IMR-90 (cell line): Measurements from ENCODE around the gene BDH1. TPM values are rescaled to one million over a fixed set of nuclear protein-coding genes. Genes with fewer than 3 reads are reported as not detected.

Experiments
- ATAC-seq: fragments of 200-7000 bp; cut with Tn5 transposase; 2 replicates; pipeline ENCODE4 v1.9.1; 2020; ENCODE audit warnings: low read depth, mild to moderate bottlenecking, moderate library complexity
- Bru-seq: library from RNA; stranded (reverse); fragments of 400-500 nt; gene quantifications from one replicate; lab custom pipeline; 2021; lab: Mats Ljungman, UMichigan
- BruChase-seq, 2 experiments: library from RNA; stranded (reverse); fragments of 400-500 nt; gene quantifications; one replicate each; lab custom pipeline; 2021; lab: Mats Ljungman, UMichigan
- BruUV-seq: library from RNA; stranded (reverse); fragments of 400-500 nt; replicated peaks from 2 replicates; lab custom pipeline; 2021; lab: Mats Ljungman, UMichigan
- CTCF ChIA-PET: fragments of 300-600 bp; formaldehyde crosslinking; extraction: SDS; loops from one replicate; lab custom pipeline; 2021; ENCODE audit warnings: antibody characterized with exemption; lab: Yijun Ruan, JAX
- POLR2A ChIA-PET: fragments of 300-600 bp; sonication (Branson Sonifier 250); formaldehyde crosslinking; loops from one replicate; lab custom pipeline; 2022; ENCODE audit warnings: antibody characterized with exemption; ENCODE audit not compliant: unreplicated experiment; lab: Charles Lee
- DNase-seq: peaks from one replicate; pipeline ENCODE4 v3.0.0; 2013
- H2AFZ ChIP-seq: replicated peaks from 2 replicates; pipeline ENCODE3; 2013; ENCODE audit warnings: low read length, mild to moderate bottlenecking; ENCODE audit not compliant: poor library complexity
- H2AK5ac ChIP-seq: 2 replicates; pipeline ENCODE4 v1.6.1; 2013; ENCODE audit warnings: low read depth, low read length, inconsistent platforms
- H2AK9ac ChIP-seq: replicated peaks from 2 replicates; pipeline ENCODE3; 2013; ENCODE audit warnings: mild to moderate bottlenecking, low read depth, low read length, moderate library complexity; ENCODE audit not compliant: poor library complexity
- H2BK120ac ChIP-seq: 2 replicates; pipeline ENCODE4 v1.6.1; 2013; ENCODE audit warnings: low read depth, low read length, inconsistent platforms
- H2BK15ac ChIP-seq: 3 replicates; pipeline ENCODE4 v1.6.1; 2013; ENCODE audit warnings: low read depth, low read length, inconsistent platforms
- H2BK20ac ChIP-seq: 2 replicates; pipeline ENCODE4 v1.6.1; 2013; ENCODE audit warnings: low read depth, mild to moderate bottlenecking, inconsistent platforms, low read length, moderate library complexity
- H2BK5ac ChIP-seq: 2 replicates; pipeline ENCODE4 v1.6.1; 2013; ENCODE audit warnings: mild to moderate bottlenecking, low read depth, low read length, inconsistent platforms; ENCODE audit not compliant: poor library complexity, severe bottlenecking
- H3K14ac ChIP-seq: replicated peaks from 2 replicates; pipeline ENCODE4 v1.6.1; 2013; ENCODE audit warnings: low read depth, low read length, inconsistent platforms
- H3K18ac ChIP-seq: 2 replicates; pipeline ENCODE4 v1.6.1; 2013; ENCODE audit warnings: low read depth, low read length, control low read depth
- H3K23ac ChIP-seq: 2 replicates; pipeline ENCODE4 v1.6.1; 2013; ENCODE audit warnings: low read depth, low read length, inconsistent platforms
- H3K27ac ChIP-seq: 2 replicates; pipeline ENCODE4 v1.5.1; 2013; ENCODE audit warnings: mild to moderate bottlenecking, control low read depth, low read length; ENCODE audit not compliant: insufficient read depth
- H3K27me3 ChIP-seq: 2 replicates; pipeline ENCODE4 v1.6.1; 2013; ENCODE audit warnings: low read length; ENCODE audit not compliant: control insufficient read depth, insufficient read depth
- H3K36me3 ChIP-seq: 2 replicates; pipeline ENCODE4 v1.6.1; 2013; ENCODE audit warnings: low read length, mixed read lengths; ENCODE audit not compliant: control insufficient read depth, insufficient read depth
- H3K4ac ChIP-seq: 2 replicates; pipeline ENCODE4 v1.6.1; 2013; ENCODE audit warnings: low read depth, low read length, inconsistent platforms
- H3K4me1 ChIP-seq: 2 replicates; pipeline ENCODE4 v1.6.1; 2013; ENCODE audit warnings: low read length, mixed read lengths; ENCODE audit not compliant: control insufficient read depth, insufficient read depth
- H3K4me2 ChIP-seq: 2 replicates; pipeline ENCODE4 v1.6.1; 2013; ENCODE audit warnings: low read depth, mild to moderate bottlenecking, control low read depth, low read length, moderate library complexity
- H3K4me3 ChIP-seq: 2 replicates; pipeline ENCODE4 v1.5.1; 2013; ENCODE audit warnings: low read depth, mild to moderate bottlenecking, control low read depth, low read length, moderate library complexity; ENCODE audit not compliant: insufficient read depth
- H3K56ac ChIP-seq: 2 replicates; pipeline ENCODE4 v1.6.1; 2013; ENCODE audit warnings: low read length, inconsistent platforms; ENCODE audit not compliant: insufficient read depth; ENCODE audit errors: extremely low read depth
- H3K79me1 ChIP-seq, 2 experiments: 2 replicates each; pipeline ENCODE4 v1.6.1; 2013; ENCODE audit warnings: low read length in 2 of 2, inconsistent platforms in 1 of 2, low read depth in 1 of 2
- H3K9ac ChIP-seq: 2 replicates; pipeline ENCODE4 v1.6.1; 2013; ENCODE audit warnings: low read depth, low read length, control low read depth
- H3K9me1 ChIP-seq: 2 replicates; pipeline ENCODE4 v1.6.1; 2013; ENCODE audit warnings: low read length, inconsistent platforms; ENCODE audit not compliant: insufficient read depth
- H3K9me3 ChIP-seq: 2 replicates; pipeline ENCODE4 v1.6.1; 2013; ENCODE audit warnings: low read length; ENCODE audit not compliant: control insufficient read depth, insufficient read depth
- H4K20me1 ChIP-seq: 2 replicates; pipeline ENCODE4 v1.6.1; 2013; ENCODE audit warnings: low read length, inconsistent platforms; ENCODE audit not compliant: insufficient read depth
- H4K5ac ChIP-seq: 2 replicates; pipeline ENCODE4 v1.6.1; 2013; ENCODE audit warnings: mild to moderate bottlenecking, low read depth, low read length, control low read depth
- H4K8ac ChIP-seq, 2 experiments: 2 replicates each; pipeline ENCODE4 v1.6.1; 2013; ENCODE audit warnings: low read depth in 2 of 2, low read length in 2 of 2, control low read depth in 1 of 2, inconsistent platforms in 1 of 2
- H4K91ac ChIP-seq: 2 replicates; pipeline ENCODE4 v1.6.1; 2013; ENCODE audit warnings: low read depth, low read length, inconsistent platforms; ENCODE audit not compliant: insufficient read depth
- BHLHE40 ChIP-seq: fragments of 150-350 bp; IDR thresholded peaks from 2 replicates; pipeline ENCODE4 v1.6.1; 2016; ENCODE audit warnings: mild to moderate bottlenecking, low read depth, low read length
- CEBPB ChIP-seq: IDR thresholded peaks from 2 replicates; pipeline ENCODE4 v1.6.1; 2012; ENCODE audit warnings: low read depth, low read length, improper control_type of control experiment
- CHD1 ChIP-seq: IDR thresholded peaks from 2 replicates; pipeline ENCODE4 v1.6.1; 2012; ENCODE audit warnings: low read depth, low read length, improper control_type of control experiment
- CTCF ChIP-seq: conservative IDR thresholded peaks from 2 replicates; pipeline ENCODE4 v1.5.1; 2012; ENCODE audit warnings: mild to moderate bottlenecking, low read depth, low read length, improper control_type of control experiment
- ELK1 ChIP-seq: fragments of 150-350 bp; IDR thresholded peaks from 2 replicates; pipeline ENCODE4 v1.6.1; 2016; ENCODE audit warnings: low read depth, mild to moderate bottlenecking, low read length, moderate library complexity, borderline replicate concordance
- MAZ ChIP-seq: IDR thresholded peaks from 2 replicates; pipeline ENCODE4 v1.6.1; 2012; ENCODE audit warnings: low read depth, mild to moderate bottlenecking, low read length, improper control_type of control experiment, moderate library complexity, borderline replicate concordance
- POLR2A ChIP-seq: IDR thresholded peaks from 2 replicates; pipeline ENCODE4 v1.6.1; 2012; ENCODE audit warnings: mild to moderate bottlenecking, low read depth, low read length
- RCOR1 ChIP-seq: IDR thresholded peaks from 2 replicates; pipeline ENCODE4 v1.6.1; 2012; ENCODE audit warnings: mild to moderate bottlenecking, low read length, improper control_type of control experiment; ENCODE audit not compliant: insufficient replicate concordance
- SMC3 ChIP-seq: fragments of 150-350 bp; IDR thresholded peaks from 2 replicates; pipeline ENCODE4 v1.6.1; 2016; ENCODE audit warnings: low read depth, mild to moderate bottlenecking, antibody characterized with exemption, low read length, moderate library complexity
- WGBS, 2 experiments: methylation state at CpG; one replicate each; pipeline versions ENCODE4 v1.1.5 to v1.1.7; 2013; ENCODE audit warnings: missing lambda C conversion rate in 2 of 2; ENCODE audit not compliant: insufficient read length in 1 of 2; ENCODE audit errors: extremely low coverage in 2 of 2; 5-methylcytosine and 5-hydroxymethylcytosine counted together
- dilution Hi-C: fragments of 300-500 bp; cut with HindIII; formaldehyde crosslinking; loops from one replicate; pipeline ENCODE4 v1.14.3; 2018; ENCODE audit warnings: low sequenced_read_pairs; ENCODE audit not compliant: unreplicated experiment
- in situ Hi-C: fragments of 300-500 bp; cut with MboI; formaldehyde crosslinking; loops from 3 replicates; pipeline ENCODE4 v1.14.3; 2019; ENCODE audit warnings: low sequenced_read_pairs, inconsistent platforms, mixed read lengths
- intact Hi-C: fragments of 100-400 bp; cut with micrococcal nuclease; formaldehyde crosslinking; loops from 2 replicates; pipeline ENCODE4 v1.10.0; 2022
- long read RNA-seq: library from polyadenylated mRNA; unstranded; transcript quantifications from one replicate; pipeline ENCODE4 v2.0.0, GENCODE V29; 2021; ENCODE audit not compliant: unreplicated experiment
- polyA plus RNA-seq, 3 experiments: library from polyadenylated mRNA; depleted of rRNA; stranded (reverse); fragments of >200 nt; gene quantifications; 2 replicates each; pipeline ENCODE4 v1.2.3, GENCODE V29; 2012; ENCODE audit warnings: low replicate concordance in 1 of 3
- total RNA-seq: library from RNA; depleted of rRNA; stranded (reverse); fragments of >200 nt; gene quantifications from 2 replicates; pipeline ENCODE4 v1.2.3, GENCODE V29; 2012; rRNA removed

BDH1 gene, protein sequence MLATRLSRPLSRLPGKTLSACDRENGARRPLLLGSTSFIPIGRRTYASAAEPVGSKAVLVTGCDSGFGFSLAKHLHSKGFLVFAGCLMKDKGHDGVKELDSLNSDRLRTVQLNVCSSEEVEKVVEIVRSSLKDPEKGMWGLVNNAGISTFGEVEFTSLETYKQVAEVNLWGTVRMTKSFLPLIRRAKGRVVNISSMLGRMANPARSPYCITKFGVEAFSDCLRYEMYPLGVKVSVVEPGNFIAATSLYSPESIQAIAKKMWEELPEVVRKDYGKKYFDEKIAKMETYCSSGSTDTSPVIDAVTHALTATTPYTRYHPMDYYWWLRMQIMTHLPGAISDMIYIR
- total RNA-seq: 2.7 and 3.1 TPM in 2 replicates
- polyA plus RNA-seq (2012; rRNA removed): 4.0 and 4.4 TPM in 2 replicates
- 0.74 and 2.6 TPM in 2 replicates for polyA plus RNA-seq (2012; cell fraction: cytosol; rRNA removed)
- polyA plus RNA-seq (2012; cell fraction: nucleus; rRNA removed; ENCODE audit: low replicate concordance): 9.9 and 10.1 TPM in 2 replicates
- percentile 38 among the genes with signal in this experiment for Bru-seq, nascent RNA
- percentile 41 among the genes with signal in this experiment for BruChase-seq, experiment 1, labeled RNA remaining after a 6-hour chase
- percentile 34 among the genes with signal in this experiment for BruChase-seq, experiment 2, labeled RNA remaining after a 2-hour chase
- long read RNA-seq, partial matches to known transcripts: 0 of 4 reads
- long read RNA-seq, other reads (novel, unspliced or antisense): 1 of 4 reads

DNA sequence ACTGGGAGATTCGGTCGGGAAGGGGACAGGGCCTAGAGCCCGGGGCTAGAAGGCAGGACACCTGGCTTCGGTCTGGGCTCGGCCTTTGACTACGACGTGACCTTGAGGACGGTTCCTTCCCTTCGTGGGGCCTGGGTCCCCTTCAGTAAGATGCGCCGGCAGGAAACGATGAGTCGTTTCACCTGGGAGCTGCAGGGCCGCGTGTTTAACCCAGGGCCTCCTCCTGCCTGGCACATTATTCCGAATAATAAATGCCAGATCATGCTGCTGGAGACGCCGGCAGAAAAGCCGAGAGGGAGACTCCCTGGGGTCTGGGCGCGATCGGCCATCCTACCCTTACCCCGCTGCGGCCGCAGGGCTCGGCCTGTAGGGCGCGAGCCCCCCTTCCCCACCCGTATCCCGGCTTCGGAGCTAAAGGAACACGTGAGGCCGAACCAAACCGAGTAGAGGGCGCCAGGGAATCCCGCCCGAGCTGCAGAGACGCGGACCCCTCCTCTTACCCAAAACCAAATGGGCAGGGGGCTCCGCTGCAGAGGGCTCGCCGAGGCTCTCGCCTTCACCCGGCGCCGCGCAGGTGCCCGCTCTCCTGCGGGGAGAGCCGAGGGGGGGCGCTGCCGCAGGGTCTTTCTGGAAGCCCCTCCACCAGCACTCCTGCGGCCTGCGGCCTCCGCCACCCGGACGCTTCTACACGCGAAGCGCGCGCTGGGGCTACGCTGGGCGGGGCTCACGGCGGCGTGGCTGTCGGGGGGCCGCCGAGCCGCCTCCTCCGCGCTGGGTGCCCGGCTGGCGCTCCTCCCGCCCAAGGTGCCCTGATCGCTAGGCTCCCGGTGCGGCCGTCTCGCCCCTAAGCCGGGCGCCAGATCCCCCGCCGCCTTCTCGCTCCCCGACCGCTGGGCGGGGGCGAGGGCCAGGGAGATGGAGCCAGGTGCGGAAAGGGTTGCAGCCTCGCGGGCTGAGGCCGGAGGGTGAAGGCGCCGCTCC, at the start of gene BDH1:
BDH1 (minus strand) TSS at position 688 of the 981 bp plus-strand sequence. CDS start 9,525 bp downstream, outside the sequence.
- POLR2A ChIA-PET: no interaction called here
- peak within 1 kb of the TSS; percentile 25 for H3K27ac ChIP-seq

More for the DNA sequence above, at the start of gene BDH1:
- peak within 1 kb of the TSS; percentile 69 for H3K9ac ChIP-seq
- H3K14ac ChIP-seq: no peak within 1 kb of the TSS
- no peak within 1 kb of the TSS for H3K4ac ChIP-seq
- intact Hi-C loops: no loop called here
- no peak within 1 kb of the TSS for H4K91ac ChIP-seq
- 0 out of 4 replicates have a peak, but pooled peaks cover 0 to 5% of the 10 kb centered on the region in 2 experiments for H3K79me1 ChIP-seq
- H3K9me1 ChIP-seq: peaks cover 7% of the 10 kb centered on the region; the same call in 1 of the 2 replicates
- H2AK9ac ChIP-seq: peak within 1 kb of the TSS; percentile 61
- peak within 1 kb of the TSS; percentile 99 for H2AFZ ChIP-seq
- H4K20me1 ChIP-seq: no peaks in the 10 kb centered on the region
- no peak within 1 kb of the TSS; the same call in 1 of the 2 replicates for H3K23ac ChIP-seq
- peaks cover 22% of the 10 kb centered on the region for H3K27me3 ChIP-seq
- peak; percentile 6 for ATAC-seq
- DNase-seq: no peak
- in situ Hi-C loops: no loop called here
- 3% methylated on average over 40 of the region's 96 CpGs; no CpG with 5 or more reads in 1 of the 2 experiments for WGBS, 2 experiments
- peak within 1 kb of the TSS; percentile 80 for H3K4me3 ChIP-seq
- H3K4me1 ChIP-seq: peaks cover 4% of the 10 kb centered on the region
- no peak within 1 kb of the TSS for H2BK20ac ChIP-seq
- H2BK120ac ChIP-seq: no peak within 1 kb of the TSS
- H4K8ac ChIP-seq: peak within 1 kb of the TSS in 1 of 2 experiments; percentile 77; a peak in 2 of 4 replicates
- H2BK5ac ChIP-seq: no peak within 1 kb of the TSS
- no peak for TF ChIP-seq ELK1
- no peak for TF ChIP-seq POLR2A
- TF ChIP-seq SMC3: no peak
- no peak for TF ChIP-seq CEBPB
- no peak for TF ChIP-seq BHLHE40
- TF ChIP-seq CHD1: no peak
- no peak for TF ChIP-seq RCOR1
- TF ChIP-seq MAZ: no peak
- TF ChIP-seq CTCF: no peak
- H3K36me3 ChIP-seq: no peaks in the 10 kb centered on the region
- H2AK5ac ChIP-seq: no peak within 1 kb of the TSS
- H4K5ac ChIP-seq: peak within 1 kb of the TSS; percentile 13; the same call in 1 of the 2 replicates
- H3K56ac ChIP-seq: no peak within 1 kb of the TSS
- H3K18ac ChIP-seq: no peak within 1 kb of the TSS
- dilution Hi-C loops: no loop called here
- H3K4me2 ChIP-seq: peak within 1 kb of the TSS; percentile 97
- CTCF ChIA-PET: no interaction called here
- BruUV-seq: no TSS peak
- H2BK15ac ChIP-seq: no peak within 1 kb of the TSS
- H3K9me3 ChIP-seq: no peaks in the 10 kb centered on the region
